Nephron (organoid): ENCODE measurements around the gene ARFRP1.

ENCODE experiments used
- H3K27ac Mint-ChIP-seq, 3 experiments: 2 replicates each; pipeline ENCODE4 v1.8.0; 2020; ENCODE audit warnings: mixed read lengths in 3 of 3, mild to moderate bottlenecking in 2 of 3, moderate library complexity in 1 of 3
- H3K27me3 Mint-ChIP-seq: 2 replicates; pipeline ENCODE4 v1.8.0; 2021; ENCODE audit warnings: low read depth, mild to moderate bottlenecking, moderate library complexity, mixed read lengths
- H3K36me3 Mint-ChIP-seq: 2 replicates; pipeline ENCODE4 v1.8.0; 2020; ENCODE audit warnings: low read depth, mixed read lengths
- H3K4me1 Mint-ChIP-seq: 2 replicates; pipeline ENCODE4 v1.8.0; 2020; ENCODE audit warnings: mixed read lengths
- H3K4me3 Mint-ChIP-seq, 3 experiments: 2 replicates each; pipeline ENCODE4 v1.8.0; 2020; ENCODE audit warnings: mild to moderate bottlenecking in 3 of 3, mixed read lengths in 3 of 3, moderate library complexity in 2 of 3
- H3K9me3 Mint-ChIP-seq: 2 replicates; pipeline ENCODE4 v1.8.0; 2020; ENCODE audit warnings: mixed read lengths
- TF ChIP-seq, protein P1 (sequence below), 3 experiments: fragments of 200-600 bp; sonication (generic); IDR thresholded peaks; one replicate each; pipeline ENCODE4 v1.5.0; 2021; ENCODE audit warnings: antibody characterized with exemption in 3 of 3; ENCODE audit not compliant: unreplicated experiment in 3 of 3

ARFRP1 gene

DNA sequence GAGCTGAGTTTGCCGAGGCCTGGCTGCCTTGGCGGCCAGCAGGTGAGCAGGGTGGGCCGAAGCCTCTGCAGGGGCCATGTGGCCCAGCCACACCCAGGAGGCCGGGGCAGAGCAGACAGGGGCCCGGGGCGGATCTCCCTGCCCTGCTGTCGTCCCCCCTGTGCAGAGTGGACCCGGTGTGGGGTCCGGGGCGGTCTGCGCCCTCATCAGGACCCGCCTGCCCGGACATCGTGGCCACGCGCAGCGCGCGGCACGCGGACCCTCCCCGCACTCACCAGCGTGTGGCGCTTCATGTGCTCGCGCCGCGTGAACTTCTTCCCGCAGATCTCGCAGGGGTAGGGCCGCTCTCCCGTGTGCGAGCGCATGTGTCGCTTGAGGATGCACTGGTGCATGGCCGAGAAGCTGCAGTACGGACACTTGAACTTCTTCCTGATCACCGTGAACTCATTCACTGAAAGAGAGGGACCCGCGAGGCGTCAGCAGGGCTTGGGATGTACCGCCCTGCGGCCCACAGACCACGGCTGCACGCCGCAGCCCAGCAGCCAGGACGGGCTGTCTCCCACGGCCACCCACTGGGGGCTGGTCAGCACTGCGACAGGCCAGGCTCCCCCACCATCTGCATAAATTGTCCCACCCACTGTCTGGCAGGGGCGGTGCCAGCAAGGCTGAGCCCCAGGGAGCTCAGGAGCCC is 44.8 kb upstream of the ARFRP1 start:
- no peak overlapping the region for H3K27ac Mint-ChIP-seq
- peaks cover 17% of the 10 kb centered on the region for H3K36me3 Mint-ChIP-seq
- no peak overlapping the region for H3K4me3 Mint-ChIP-seq
- H3K4me1 Mint-ChIP-seq: no peaks in the 10 kb centered on the region
- TF ChIP-seq, protein P1, sequence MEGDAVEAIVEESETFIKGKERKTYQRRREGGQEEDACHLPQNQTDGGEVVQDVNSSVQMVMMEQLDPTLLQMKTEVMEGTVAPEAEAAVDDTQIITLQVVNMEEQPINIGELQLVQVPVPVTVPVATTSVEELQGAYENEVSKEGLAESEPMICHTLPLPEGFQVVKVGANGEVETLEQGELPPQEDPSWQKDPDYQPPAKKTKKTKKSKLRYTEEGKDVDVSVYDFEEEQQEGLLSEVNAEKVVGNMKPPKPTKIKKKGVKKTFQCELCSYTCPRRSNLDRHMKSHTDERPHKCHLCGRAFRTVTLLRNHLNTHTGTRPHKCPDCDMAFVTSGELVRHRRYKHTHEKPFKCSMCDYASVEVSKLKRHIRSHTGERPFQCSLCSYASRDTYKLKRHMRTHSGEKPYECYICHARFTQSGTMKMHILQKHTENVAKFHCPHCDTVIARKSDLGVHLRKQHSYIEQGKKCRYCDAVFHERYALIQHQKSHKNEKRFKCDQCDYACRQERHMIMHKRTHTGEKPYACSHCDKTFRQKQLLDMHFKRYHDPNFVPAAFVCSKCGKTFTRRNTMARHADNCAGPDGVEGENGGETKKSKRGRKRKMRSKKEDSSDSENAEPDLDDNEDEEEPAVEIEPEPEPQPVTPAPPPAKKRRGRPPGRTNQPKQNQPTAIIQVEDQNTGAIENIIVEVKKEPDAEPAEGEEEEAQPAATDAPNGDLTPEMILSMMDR (IDR thresholded peaks at IDR 0.05; ENCODE audit: unreplicated experiment in 3 of 3): no peak
- no peaks in the 10 kb centered on the region for H3K27me3 Mint-ChIP-seq
- no peaks in the 10 kb centered on the region for H3K9me3 Mint-ChIP-seq

DNA sequence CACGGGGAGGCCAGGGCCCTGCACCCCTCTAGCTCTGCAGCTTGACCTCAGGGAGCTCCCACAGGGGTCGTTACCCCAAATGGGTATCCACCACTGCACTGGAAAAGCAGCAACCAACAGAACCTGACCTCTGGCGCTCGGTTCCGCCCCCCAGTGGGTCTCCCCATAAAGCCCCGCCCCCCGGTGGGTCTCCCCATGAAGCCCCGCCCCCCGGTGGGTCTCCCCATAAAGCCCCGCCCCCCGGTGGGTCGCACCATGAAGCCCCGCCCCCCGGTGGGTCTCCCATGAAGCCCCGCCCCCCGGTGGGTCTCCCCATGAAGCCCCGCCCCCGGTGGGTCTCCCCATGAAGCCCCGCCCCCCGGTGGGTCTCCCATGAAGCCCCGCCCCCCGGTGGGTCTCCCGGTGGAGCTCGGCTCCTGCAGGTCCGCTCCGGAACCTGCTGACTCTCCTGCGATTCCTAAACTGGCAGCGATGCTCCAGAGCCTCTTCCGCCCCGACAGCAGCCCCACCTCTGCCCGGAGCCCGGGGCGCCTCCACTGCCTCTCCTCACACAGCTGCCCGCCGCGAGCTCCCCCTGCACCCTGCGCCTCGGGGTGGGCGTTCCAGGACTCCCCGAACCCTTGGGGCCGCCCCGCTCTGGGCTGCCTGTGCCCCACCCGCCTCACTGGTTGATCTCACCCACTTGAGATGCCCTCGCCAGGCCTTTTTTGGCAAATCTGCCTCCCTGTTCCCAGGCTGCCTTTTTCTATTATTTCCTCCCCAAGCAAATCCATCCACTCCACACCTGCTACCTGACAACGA is 43.9 kb upstream of the ARFRP1 start:
- Mint-ChIP-seq H3K27ac (no peak overlapping the region), H3K27me3 (no peaks in the 10 kb centered on the region), H3K4me1 (no peaks in the 10 kb centered on the region), H3K4me3 (no peak overlapping the region), H3K9me3 (no peaks in the 10 kb centered on the region), H3K36me3 (peaks cover 13% of the 10 kb centered on the region)
- TF ChIP-seq, protein P1 (IDR thresholded peaks at IDR 0.05; ENCODE audit: unreplicated experiment in 3 of 3): no peak

DNA sequence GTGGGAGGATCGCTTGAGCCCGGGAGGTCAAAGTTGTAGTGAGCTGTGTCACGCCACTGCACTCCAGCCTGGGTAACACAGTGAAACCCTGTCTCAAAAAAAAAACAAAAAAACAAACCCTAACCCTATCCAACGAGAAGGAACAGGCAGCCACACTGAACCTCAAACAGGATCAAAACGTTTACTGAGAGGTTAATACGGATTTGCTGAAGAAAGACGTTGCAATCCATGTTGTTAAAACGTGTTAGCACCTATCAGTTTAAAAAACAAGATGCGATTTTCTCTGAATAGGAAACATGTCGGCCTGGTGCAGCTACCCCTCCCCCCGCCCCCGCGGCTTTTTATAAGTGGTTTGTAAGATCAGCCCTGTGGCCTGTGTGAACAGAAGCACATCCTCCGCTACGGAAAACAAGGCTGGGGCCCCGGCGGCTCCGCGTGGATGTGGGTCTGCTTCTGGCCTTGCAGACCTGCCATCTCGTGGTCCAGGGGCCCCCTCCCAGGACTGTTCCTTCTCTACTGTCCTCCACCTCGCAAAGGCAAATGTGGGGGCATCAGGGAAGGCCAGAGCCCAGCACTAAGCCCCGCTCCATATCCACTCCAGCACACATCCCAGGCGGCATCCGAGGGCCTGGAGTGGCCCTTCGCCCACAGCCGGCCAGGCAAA is 43.2 kb upstream of the ARFRP1 start:
- no peak overlapping the region for H3K27ac Mint-ChIP-seq
- H3K9me3 Mint-ChIP-seq: no peaks in the 10 kb centered on the region
- TF ChIP-seq, protein P1 (IDR thresholded peaks at IDR 0.05; ENCODE audit: unreplicated experiment in 3 of 3): no peak
- H3K4me3 Mint-ChIP-seq: no peak overlapping the region
- H3K4me1 Mint-ChIP-seq: no peaks in the 10 kb centered on the region
- H3K36me3 Mint-ChIP-seq: peaks cover 11% of the 10 kb centered on the region
- no peaks in the 10 kb centered on the region for H3K27me3 Mint-ChIP-seq

DNA sequence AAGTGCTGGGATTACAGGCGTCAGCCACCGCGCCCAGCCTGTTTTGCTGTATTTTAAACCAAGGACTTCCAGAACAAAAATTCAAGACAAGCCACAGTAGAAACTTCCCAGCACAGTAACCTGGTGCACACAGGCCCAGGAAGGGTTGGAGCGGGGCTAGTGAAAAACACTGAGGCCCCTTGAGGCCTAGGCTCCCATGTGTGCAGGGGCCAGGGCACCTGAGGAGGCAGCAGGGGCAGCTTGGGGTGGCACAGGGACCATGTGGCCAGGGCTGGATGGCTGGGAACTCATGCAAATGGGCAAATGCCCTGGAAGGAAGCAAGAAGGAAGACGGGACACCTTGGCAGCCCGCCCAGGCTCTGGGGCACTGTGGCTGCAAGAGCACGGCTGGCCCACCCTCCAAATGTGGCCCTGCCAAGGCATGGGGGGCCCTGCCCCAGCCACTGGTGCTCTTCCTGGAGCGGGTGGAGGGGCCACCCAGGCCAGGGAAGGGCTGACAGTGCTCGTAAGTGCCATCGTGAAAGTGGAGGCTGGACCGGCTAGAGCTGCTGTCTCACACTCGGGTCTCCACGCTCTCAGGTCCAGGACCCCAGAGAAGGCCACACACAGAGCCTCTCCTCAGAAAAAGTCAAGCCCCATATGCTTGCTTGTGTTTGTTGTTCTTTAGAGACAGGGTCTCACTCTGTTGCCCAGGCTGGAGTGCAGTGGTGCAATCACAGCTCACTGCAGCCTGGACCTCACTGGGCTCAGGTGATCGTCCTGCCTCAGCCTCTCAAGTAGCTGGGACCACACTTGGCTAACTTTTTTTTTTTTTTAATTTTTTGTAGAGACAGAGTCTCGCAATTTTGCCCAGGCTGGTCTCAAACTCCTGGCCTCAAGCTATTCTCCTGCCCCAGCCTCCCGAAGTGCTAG is 42.1 kb upstream of the ARFRP1 start:
- H3K27ac Mint-ChIP-seq: no peak overlapping the region
- no peak overlapping the region for H3K4me3 Mint-ChIP-seq
- H3K9me3 Mint-ChIP-seq: no peaks in the 10 kb centered on the region
- no peaks in the 10 kb centered on the region for H3K27me3 Mint-ChIP-seq
- TF ChIP-seq, protein P1 (IDR thresholded peaks at IDR 0.05; ENCODE audit: unreplicated experiment in 3 of 3): no peak
- H3K36me3 Mint-ChIP-seq: peaks cover 15% of the 10 kb centered on the region
- H3K4me1 Mint-ChIP-seq: peaks cover 4% of the 10 kb centered on the region

DNA sequence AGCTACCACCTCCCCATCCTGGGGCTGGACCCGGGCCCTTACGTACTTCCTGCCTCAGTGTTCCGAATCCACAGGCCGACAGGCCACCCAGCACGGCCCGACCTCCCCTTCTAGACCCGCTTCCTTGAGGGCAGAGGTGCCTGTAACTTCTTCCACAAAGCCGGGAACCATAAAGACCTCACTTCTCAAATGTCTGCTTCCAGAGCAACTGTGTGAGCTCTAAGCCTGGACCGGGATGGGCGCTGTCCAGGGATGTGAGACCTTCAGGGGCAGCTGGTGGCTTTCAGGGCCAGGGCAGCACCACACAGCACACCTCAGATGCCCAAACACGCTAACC is 41.1 kb upstream of the ARFRP1 start:
- H3K36me3 Mint-ChIP-seq: peaks cover 17% of the 10 kb centered on the region

More for the DNA sequence above, 41.1 kb upstream of the ARFRP1 start:
- TF ChIP-seq, protein P1 (IDR thresholded peaks at IDR 0.05; ENCODE audit: unreplicated experiment in 3 of 3): no peak
- Mint-ChIP-seq H3K4me1 (peaks cover 4% of the 10 kb centered on the region), H3K27me3 (no peaks in the 10 kb centered on the region), H3K27ac (peak overlapping the region in 1 of 3 experiments; percentile 28), H3K9me3 (no peaks in the 10 kb centered on the region), H3K4me3 (no peak overlapping the region)
